NCI-H1694 (cell line): ENCODE measurements around the gene TSSK2.
"Not testable (repeated sequence)": the region's sequence is repeated elsewhere in the genome, so short reads cannot be mapped to it uniquely, and the experiment has no call there.

Source experiments
- DNase-seq: peaks from one replicate; lab custom pipeline; 2025; lab: John Stamatoyannopoulos, UW

The TSSK2 gene

DNA sequence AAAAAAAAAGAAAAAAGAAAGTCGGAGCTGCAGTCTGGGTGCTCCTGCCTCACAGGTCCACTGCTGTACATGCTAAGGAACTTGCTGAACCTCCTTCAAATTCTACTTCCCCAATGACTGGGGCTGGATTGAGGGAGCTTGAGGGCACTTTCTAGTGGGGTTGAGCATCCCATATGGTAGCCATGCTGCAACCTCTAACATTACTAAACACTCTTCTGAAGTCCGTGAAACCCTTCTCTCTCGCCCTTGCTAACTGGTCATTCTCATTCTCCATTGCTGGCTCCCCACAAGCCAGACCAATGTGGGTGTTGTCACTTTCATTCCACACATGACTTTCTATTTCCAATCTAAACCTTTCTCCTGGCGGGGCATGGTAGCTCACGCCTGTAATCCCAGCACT, 12.1 kb downstream of the TSSK2 start:
- no peak for DNase-seq

DNA sequence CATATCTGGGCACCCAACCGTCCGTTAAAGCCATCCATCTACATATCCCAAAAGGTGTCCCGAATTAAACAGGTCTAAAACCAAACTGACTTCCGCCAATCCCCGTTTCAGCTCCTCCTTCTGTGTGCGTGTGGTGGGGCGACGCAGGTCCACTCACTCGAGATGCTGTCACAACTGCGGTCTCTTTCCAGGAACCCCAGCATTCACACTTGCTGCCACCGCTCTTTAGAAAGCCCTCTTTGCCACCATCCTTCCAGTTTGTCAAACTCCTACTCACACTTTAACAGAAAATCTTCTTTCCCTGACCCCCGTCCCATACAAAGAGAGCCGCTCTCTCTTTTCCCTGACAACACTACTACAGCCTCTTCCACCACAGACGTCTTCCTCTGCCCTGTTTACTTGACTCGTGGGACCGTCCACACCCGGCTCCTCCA, 12.9 kb downstream of the TSSK2 start:
- DNase-seq = no peak

DNA sequence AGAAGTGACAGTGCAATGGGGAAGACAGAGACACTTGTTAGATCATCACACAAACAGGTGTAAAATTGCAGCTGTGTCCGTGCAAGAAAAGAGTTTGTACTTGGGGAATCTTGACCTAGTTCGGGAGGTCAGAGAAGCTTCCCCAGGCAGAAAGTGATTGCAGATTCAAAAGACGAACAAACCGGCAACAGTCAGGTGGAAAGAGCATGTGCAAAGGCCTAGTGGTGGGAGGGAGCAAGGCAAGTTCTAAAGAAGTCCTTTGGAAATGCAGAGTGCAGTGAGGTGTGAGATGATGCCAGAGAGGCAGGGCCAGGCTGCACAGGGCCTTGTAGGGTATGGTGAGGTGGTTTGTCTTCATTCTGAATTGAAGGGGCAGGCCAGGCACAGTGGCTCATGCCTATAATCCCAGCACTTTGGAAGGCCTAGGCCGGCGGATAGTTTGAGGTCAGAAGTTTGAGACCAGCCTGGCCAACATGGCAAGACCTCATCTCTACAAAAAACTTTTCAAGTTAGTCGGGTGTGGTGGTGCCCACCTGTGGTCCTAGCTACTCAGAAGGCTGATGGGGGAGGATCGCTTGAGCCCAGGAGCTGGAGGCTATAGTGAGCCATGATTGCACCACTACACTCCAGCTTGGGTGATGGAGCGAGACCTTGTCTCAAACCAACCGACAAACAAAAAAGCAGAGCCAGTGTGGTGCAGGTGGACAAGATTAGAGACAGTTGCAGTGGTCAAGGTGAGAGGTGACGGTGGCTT, 15.3 kb downstream of the TSSK2 start:
- no peak for DNase-seq

DNA sequence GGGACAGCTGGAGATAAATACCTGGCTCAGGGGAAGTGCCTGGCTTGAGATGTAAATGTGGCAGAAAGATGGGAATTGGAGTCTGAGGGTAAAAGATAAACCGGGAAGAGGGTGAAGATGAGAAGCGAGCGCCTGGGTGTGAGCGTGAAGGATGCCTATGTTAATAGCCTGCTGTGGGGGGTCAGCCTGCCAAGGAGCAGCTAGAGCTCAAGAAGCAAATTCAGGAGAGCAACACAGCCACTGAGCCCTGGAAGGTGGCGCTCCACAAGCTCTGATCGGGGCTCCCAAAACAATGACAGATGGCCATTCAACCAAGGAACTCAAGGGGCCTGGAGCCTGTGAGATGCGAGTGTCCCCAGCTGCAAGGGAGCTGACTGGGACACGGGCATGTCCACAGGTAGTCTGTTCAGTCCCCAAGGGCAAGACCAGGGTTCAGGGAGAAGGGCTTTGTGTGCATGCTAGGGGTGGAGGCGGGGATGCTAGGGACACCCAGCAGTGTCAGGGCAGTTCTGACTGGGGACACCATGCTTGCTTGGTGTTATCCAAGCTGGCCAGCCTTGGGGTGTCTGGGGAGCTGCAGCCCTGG, 16.2 kb downstream of the TSSK2 start:
- no peak for DNase-seq

DNA sequence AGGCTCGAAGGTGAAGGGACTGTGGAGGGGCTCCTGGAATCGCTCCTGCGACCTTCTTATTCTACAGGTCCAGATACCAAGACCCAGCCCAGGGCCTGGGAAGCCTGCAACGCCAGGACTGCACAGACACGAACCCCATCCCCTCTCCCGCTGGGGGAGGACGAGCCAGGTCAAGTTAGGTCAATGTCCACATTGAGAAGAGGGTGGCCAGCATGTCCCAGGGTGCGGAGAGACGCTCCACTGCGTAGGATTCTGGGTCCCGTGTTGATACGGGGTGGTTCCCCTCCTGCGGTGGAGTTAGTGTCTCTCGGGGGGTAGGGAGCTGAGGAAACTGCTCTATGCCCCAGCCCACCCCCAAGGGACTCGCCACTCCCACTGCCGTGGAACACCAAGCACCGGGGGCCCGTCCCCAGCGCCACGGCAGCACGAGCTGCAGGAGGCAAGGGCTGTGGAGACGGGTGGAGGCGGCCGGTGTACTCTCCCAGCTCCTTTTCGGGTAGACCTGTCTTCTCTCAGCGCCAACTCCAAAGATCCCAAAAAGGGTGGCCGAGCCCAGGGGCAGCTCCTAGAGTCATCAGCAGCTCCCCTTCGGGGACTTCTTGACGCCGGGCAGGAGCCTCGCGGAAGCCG, 17.4 kb downstream of the TSSK2 start:
- no peak for DNase-seq

DNA sequence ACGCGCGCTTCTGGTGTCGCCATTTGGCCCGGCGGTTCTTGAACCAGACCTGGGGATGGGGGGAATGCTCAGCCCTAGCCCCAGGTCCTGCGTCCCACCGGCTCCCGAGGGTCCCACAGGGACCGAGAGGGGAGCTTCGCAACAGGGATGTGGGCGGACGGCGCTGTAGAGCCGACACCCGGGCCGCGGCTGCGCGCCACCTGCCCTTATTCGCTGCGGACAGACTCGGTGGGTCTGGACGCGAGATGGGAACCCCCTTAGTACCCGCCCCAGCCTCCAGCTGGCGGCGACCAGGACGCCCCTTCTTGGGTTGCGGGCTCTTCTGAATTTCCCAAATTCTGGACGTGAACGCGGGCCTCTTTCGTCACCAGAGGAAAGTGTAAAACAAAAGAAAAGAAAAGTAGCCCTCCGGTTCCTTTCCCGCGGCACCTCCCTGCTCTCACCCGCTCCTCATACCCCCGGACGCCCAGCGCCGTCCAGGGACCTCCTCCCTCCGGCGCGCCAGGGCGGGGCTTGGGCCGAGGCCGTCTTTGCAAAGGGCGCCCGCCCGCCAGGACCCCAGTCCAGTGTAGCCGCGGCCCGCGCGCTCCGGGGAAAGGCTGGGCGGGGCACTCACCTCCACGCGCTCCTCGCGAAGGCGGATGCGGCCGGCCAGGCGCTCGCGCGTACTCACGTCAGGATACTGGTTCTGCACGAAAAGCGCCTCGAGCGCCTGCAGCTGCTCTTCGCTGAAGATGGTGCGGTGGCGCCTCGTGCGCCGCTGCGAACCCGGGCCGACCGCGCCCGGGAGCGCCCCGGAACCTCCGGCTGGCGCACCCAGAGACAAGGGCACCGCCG, 18.2 kb downstream of the TSSK2 start:
- no peak for DNase-seq

DNA sequence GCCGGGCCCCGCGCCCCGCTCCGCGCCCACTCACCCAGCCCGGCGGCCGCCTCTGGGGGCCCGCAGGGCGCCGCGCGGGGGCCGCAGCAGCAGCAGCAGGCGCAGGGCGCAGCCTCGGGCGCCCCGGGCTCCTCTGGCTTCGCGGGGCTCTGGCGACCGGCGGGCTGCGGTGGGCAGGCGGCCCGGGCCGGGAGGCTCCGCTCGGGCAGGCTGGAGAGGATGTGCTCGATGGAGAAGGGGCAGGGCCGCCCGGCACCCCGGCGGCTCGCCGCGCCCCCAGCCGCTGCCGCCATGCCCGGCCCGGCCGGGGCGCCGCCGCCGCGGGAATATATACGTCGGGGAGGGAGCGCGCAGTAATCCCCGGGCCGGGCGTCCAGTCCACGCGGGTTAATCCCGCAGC, 18.9 kb downstream of the TSSK2 start, which contains the start of gene GSC2:
TSS of gene GSC2 (minus strand) at position 302 of the 400 bp plus-strand sequence. CDS start at position 293, 9 bp downstream.
- no peak for DNase-seq

DNA sequence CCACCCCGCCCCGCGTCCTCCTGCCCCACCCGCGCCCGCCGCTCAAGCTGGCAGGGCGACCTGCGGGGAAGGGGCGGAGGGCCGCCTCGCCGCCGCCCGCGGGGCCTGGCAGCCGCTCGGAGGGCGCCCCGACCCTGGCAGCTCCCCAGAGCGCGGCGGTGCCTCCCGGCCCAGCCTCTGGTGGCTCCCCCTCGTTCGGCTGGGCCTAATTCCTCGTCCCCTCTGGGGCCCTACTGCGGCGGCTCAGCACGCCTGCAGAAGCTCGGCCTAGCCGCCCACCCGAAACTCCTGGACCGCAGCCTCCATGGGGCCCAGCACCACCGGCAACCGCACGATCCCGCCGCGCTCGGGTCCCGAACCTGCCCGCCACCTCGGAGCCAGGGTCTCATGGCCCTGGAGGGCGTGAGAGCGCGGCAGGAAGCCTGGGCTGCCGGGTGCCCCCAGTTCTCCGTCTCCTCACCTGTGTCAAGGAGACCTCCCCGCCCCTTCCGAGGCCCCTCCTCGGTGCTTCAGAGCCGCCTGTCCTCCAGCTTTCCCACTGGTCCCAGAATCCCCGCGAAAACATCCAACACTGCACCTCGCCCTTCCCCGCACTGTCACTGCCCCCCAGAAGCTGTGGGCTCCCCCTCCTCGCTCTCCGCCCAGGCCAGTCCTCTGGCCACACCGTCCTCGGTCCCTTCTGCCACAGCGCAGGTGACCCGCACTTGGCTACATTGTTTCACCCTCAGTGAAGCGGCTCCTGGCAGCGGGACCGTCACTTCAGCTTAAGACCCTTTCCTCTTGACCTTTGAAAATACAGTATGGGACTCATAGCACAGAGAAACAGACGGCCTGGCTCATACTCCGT, 19.6 kb downstream of the TSSK2 start:
- DNase-seq = no peak

DNA sequence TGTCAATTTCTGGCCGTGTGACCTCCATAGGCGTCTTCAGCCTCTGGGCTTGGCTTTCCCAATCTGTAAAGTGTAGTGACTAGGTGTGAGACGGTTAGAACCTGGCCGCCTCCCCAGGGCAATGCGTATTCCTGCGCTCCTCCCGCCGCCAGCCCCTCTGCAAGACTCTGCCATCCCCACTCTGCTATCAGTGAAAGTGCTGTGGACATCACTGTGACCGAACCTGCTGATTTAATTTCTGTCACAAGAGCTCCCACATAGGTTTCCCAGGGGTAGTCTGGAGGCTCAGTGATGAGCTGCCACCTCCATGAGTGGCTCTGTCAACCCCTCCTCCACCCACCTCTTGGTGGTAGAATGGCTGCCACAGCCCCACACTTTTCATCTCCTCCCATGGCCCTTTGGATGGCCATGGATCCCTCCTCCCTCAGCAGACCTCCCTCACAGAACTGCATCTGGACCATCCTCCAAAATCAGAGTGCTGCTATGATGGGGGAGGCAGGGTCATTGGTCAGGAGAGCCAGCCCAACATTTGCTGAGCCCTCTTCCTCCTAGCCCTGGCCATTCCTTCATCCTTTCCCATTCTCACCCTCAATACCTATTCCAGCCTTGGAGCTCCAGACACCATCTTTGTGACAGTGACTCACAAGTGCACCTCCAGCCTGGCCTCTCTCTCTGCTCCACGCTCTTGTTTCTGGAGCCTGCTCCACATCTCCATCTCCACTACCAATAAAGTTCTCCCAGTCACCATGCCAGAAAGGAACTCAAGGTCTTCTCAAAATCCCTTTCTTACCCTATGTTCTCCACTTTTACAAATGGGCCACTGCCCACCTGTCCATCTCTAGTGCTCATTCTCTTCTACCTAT, 20.5 kb downstream of the TSSK2 start:
- DNase-seq = no peak

DNA sequence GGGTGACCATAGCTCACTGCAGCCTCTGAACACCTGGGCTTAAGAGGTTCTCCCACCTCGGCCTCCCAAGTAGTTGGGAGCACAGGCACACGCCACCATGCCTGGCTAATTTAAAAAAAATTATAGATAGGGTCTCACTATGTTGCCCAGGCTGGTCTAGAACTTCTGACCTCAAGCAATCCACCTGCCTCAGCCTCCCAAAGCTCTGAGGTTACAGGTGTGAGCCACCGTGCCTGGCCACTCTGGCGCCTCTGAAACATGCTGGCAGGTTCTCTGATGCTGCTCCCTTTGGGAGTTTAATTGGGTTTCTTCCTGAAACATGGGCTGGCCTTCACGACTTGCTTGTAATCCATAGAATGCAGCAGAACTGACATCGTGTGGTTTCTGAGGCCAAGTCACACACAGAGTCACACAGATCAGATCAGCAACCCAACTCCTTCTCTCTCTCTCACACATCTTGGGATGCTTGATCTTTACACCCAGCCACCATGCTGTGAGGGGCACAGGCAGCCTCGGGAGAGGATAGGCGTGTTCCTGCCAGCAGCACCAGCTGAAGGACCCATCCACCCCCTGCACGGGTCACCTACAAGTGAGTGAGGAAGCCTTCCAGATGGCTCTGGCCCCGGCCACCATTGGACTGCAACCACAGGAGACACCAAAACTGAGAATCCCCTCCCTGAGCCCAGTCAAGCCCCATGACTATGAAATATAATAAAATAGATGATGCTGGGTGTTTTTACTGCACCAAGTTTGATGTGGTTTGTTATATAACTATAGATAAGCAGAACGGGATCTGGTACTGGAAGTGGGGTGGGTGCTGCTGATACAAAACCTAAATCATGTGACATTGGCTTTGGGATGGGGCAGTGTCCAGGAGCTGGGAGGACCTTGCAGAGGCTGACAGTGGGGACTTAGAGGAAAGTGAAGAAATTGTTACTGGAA, 22.1 kb downstream of the TSSK2 start:
- no peak for DNase-seq

DNA sequence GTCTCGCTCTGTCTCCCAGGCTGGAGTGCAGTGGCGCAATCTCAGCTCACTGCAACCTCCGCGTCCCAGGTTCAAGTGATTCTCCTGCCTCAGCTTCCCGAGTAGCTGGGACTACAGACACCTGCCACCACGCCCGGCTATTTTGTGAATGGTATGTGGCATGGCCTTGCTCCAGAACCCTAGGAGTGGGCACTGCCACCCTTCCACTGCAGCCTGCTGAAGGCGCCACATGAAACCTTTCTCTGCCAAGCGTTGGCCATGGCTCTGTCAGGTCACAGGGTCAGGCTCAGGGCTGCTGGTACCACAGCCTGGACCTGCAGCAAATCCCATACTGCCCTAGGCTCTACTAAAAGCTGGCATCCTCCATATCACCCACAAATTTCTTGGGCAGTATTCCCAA, 25.0 kb downstream of the TSSK2 start:
- DNase-seq = not testable (repeated sequence)

DNA sequence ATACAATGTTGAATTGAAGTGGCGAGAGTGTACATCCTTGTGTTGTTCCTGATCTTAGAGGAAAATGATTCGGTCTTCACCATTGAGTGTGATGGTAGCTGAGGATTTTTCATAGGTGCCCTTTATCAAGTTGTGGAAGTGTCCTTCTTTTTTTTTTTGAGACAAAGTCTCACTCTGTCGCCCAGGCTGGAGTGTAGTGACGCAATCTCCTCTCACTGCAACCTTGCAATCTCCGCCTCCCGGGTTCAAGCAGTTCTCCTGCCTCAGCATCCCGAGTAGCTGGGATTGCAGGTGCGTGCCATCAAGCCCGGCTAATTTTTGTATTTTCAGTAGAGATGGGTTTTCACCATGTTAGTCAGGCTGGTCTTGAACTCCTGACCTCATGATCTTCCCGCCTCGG, 27.5 kb downstream of the TSSK2 start:
- DNase-seq = not testable (repeated sequence)

DNA sequence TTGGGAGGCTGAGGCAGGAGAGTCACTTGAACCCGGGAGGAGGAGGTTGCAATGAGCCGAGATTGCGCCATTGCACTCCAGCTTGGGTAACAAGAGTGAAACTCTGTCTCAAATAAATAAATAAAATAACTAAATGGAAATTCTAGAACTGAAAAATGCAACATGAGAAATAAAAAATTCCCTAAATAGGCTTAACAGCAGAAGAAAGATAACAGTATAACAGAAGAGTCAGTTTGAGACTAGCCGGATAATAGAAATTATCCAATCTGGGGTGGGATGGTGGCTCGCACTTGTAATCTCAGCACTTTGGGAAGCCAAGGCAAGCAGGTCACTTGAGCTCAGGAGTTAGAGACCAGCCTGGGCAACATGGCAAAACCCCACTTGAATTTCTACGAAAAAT, 33.3 kb downstream of the TSSK2 start:
- no peak for DNase-seq

DNA sequence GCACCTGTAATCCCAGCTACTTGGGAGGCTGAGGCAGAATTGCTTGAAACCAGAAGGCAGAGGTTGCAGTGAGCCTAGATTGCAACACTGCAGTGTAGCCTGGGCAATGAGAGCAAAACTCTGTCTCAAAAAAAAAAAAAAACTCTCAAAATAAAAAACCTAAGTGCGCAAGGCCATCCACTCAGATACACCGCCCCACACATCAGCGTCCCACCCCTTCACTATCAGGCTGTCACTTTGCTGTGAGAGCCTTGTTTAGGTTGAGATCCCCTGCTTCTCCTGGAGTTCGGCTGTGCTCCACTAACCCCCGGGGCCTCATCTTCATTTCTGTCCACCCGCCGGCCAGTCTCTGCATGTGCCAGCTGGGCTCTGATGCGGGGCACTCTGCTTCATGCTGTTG, 35.3 kb downstream of the TSSK2 start:
- no peak for DNase-seq

DNA sequence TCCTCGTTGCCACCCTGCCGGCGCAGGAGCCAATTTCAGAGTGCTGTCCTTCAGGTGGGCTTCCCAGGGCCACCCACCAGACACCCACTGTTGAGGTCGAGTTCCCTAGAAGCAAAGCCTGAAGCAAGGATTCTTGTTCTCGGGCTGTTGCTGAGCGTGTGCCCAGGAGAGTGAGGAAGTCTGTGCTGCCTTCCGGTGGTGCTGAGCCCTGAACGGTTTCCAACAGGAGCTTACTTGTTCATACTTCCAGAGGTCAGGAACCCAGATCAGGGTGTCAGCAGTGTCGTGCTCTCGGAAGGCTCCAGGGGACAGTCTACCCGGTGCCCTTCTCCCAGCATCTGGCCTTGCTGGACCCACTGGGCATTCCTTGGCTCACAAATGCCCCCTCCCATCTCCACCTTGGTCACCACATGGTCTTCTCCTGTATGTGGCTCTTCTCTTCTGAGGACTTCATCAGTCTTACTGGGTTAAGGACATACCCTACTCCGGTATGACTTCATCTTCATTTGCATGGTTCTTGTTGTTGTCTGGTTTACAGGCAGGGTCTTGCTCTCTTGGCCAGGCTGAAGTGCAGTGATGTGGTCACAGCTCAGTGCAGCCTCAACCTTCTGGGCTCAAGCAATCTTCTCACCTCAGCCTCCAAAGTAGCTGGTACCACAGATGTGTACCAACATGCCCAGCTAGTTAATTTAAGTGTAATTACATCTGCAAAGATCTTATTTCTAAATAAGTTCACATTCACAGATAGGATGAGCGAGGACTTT, 36.2 kb downstream of the TSSK2 start:
- DNase-seq = no peak

DNA sequence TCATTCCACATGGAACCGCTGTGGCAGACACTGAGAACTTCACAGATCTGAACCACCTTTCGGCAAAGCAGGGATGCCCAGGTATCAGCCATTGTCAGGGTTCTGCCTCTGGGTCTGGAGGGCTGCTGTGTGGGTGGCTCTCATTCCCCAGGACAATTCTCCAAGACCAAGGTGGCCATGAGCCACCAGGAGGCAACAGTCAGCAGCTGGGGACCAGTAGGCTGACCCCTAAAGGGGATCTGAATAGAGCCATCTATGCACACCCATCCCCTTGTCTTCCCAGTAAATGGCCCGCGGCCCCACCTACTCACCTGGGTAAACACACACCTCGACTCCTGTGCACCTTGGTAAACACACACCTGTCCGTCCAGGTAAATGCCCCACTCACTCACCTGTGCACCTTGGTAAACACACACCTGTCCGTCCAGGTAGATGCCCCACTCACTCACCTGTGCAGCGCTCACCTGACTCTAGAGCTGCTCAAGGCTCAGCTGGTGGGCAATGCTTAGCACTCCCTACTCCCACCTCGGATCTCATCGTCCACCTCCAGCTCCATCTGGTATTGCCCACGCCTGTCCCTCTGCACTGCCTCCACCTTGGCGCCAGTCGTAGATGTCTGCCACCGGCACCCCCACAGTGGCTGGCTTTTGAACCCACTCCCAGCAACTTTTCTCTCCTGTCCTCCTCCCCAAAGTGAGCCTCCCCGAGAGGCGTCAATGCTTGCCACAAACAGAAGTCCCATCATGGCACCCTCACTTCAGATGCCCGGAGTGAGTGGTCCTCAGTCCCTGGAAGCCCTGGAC, 37.2 kb downstream of the TSSK2 start:
- DNase-seq = no peak
